ENCODE data around the gene TMEM203. TPM values are rescaled to one million over a fixed set of nuclear protein-coding genes. Genes with fewer than 3 reads are reported as not detected.

Gene TMEM203
- total and polyA plus RNA-seq, 2 of the 13 experiments (the other 11 are each of a cell fraction or from before 2014, with no cell fraction given): 23.4 to 36.7 TPM

GRCh38 chr9:137160054-137160425, 45.4 kb downstream of the TMEM203 start (continued):
- TF ChIP-seq RXRB (CRISPR knock-in tag; IDR thresholded peaks at IDR 0.05; ENCODE audit: borderline replicate concordance): no peak
- no peak for TF ChIP-seq BRD4 (CRISPR knock-in tag; IDR thresholded peaks at IDR 0.05)

DNA sequence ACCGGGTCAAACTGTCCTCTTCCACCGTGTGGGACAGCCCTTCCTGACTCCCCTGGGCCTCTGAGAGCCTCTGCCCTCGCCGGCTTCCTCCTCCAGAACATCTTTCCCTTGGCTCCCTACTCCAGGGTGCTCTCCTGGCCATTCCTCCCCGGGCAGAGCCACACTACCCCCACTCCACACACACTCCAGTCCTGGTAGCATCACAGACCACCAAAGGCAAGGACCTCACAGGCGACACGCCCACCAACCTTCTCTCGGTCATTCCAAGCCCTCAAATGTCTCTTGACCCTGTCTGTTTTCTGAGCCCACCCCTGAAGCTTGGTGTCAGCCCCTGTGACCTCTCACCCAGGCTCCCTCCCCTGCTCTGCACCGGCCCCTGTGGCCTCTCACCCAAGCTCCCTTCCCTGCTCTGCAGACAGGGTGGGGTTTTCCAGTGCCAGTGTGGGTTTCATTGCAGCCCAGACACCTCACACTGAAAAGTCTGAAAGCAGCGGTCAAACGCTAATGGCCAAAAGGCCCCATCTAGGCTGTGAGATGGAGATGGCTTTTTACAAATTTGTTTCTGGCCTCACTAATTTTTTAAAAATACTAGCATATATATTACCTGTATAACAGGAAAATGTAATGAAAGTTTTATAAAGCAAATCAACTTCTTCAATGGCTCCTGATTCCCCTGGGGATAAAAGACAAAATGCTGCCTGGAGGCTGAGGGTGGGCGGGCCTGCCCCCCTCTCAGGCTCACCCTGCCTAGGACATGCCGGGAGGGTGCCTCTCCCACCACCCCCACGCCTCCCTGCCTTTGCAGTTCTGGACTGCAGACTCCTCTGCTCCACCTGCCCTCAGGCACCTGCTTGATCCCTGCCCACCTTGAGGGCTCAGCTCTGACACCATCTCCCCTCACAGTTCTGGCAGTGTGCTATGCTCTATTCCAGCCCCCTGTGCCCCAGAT, 46.1 kb downstream of the TMEM203 start:
- no peaks in the 10 kb centered on the region for H3K79me2 ChIP-seq (ENCODE audit: insufficient read depth, low read length)
- ChIA-PET CTCF (ENCODE audit: low intra/inter-chr PET ratio, low total read pairs) (no interaction called here), POLR2A (no interaction called here)
- no peak overlapping the region for H2AFZ ChIP-seq (ENCODE audit: low read length)
- in situ Hi-C loops (cut with HindIII; ENCODE audit: extremely low pct_ligation_motif_present, low pct_unique_long_range_greater_than_20kb) (no loop called here), intact Hi-C loops (cut with micrococcal nuclease; ENCODE audit: unreplicated experiment) (no loop called here)
- no peaks in the 10 kb centered on the region for H4K20me1 ChIP-seq (ENCODE audit: insufficient read depth, low read length)
- WGBS (ENCODE audit: low lambda C conversion rate): 10% methylated on average over 14 of the region's 14 CpGs
- no peak overlapping the region for H3K4me2 ChIP-seq (ENCODE audit: low read depth, low read length)
- H3K27me3 ChIP-seq (ENCODE audit: control insufficient read depth in 1 of 2, insufficient read depth in 2 of 2, low read length in 2 of 2): peaks cover 13 to 74% of the 10 kb centered on the region in 2 experiments; a peak in 4 of 5 replicates
- no TSS peak for BruUV-seq (replicated peaks)
- H3K9ac ChIP-seq (ENCODE audit: insufficient read depth, low read depth, low read length): no peak overlapping the region
- H3K36me3 ChIP-seq (replicated peaks in 1 of 2; ENCODE audit: control insufficient read depth in 1 of 2, insufficient read depth in 2 of 2, low read length in 2 of 2): no peaks in the 10 kb centered on the region
- H3K9me3 ChIP-seq (ENCODE audit: low read length): no peaks in the 10 kb centered on the region
- H3K27ac ChIP-seq (ENCODE audit: extremely low read length, insufficient read depth, low read length): no peak overlapping the region
- FAIRE-seq (no peak), ATAC-seq (no peak), DNase-seq (ENCODE audit: low spot score) (no peak)
- H3K4me1 ChIP-seq (ENCODE audit: insufficient read depth, low read length): no peaks in the 10 kb centered on the region
- no peak overlapping the region for H3K4me3 ChIP-seq (replicated peaks in 1 of 3; ENCODE audit: insufficient read depth in 1 of 3, low read depth in 2 of 3, low read length in 3 of 3)
- TF ChIP-seq GTF2F1 (IDR thresholded peaks at IDR 0.05; ENCODE audit: low read length): no peak
- TF ChIP-seq, protein P1, sequence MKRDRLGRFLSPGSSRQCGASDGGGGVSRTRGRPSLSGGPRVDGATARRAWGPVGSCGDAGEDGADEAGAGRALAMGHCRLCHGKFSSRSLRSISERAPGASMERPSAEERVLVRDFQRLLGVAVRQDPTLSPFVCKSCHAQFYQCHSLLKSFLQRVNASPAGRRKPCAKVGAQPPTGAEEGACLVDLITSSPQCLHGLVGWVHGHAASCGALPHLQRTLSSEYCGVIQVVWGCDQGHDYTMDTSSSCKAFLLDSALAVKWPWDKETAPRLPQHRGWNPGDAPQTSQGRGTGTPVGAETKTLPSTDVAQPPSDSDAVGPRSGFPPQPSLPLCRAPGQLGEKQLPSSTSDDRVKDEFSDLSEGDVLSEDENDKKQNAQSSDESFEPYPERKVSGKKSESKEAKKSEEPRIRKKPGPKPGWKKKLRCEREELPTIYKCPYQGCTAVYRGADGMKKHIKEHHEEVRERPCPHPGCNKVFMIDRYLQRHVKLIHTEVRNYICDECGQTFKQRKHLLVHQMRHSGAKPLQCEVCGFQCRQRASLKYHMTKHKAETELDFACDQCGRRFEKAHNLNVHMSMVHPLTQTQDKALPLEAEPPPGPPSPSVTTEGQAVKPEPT (CRISPR knock-in tag; IDR thresholded peaks at IDR 0.05; ENCODE audit: low read depth): no peak
- no peak for TF ChIP-seq ZNF274 (CRISPR knock-in tag; IDR thresholded peaks at IDR 0.05)
- TF ChIP-seq, protein P2, sequence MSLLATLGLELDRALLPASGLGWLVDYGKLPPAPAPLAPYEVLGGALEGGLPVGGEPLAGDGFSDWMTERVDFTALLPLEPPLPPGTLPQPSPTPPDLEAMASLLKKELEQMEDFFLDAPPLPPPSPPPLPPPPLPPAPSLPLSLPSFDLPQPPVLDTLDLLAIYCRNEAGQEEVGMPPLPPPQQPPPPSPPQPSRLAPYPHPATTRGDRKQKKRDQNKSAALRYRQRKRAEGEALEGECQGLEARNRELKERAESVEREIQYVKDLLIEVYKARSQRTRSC (CRISPR knock-in tag; IDR thresholded peaks at IDR 0.05; ENCODE audit: low read depth): no peak
- no peak for TF ChIP-seq E2F5 (CRISPR knock-in tag; conservative IDR thresholded peaks at IDR 0.05)
- no peak for TF ChIP-seq MIER3 (CRISPR knock-in tag; IDR thresholded peaks at IDR 0.05; ENCODE audit: borderline replicate concordance)
- TF ChIP-seq AGO1 (IDR thresholded peaks at IDR 0.05; ENCODE audit: low read depth, low read length, poor library complexity, severe bottlenecking): no peak
- TF ChIP-seq, protein P3, sequence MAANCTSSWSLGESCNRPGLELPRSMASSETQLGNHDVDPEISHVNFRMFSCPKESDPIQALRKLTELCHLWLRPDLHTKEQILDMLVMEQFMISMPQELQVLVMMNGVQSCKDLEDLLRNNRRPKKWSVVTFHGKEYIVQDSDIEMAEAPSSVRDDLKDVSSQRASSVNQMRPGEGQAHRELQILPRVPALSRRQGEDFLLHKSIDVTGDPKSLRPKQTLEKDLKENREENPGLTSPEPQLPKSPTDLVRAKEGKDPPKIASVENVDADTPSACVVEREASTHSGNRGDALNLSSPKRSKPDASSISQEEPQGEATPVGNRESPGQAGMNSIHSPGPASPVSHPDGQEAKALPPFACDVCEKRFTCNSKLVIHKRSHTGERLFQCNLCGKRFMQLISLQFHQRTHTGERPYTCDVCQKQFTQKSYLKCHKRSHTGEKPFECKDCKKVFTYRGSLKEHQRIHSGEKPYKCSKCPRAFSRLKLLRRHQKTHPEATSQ (CRISPR knock-in tag; IDR thresholded peaks at IDR 0.05; ENCODE audit: borderline replicate concordance): no peak
- TF ChIP-seq, protein P4, sequence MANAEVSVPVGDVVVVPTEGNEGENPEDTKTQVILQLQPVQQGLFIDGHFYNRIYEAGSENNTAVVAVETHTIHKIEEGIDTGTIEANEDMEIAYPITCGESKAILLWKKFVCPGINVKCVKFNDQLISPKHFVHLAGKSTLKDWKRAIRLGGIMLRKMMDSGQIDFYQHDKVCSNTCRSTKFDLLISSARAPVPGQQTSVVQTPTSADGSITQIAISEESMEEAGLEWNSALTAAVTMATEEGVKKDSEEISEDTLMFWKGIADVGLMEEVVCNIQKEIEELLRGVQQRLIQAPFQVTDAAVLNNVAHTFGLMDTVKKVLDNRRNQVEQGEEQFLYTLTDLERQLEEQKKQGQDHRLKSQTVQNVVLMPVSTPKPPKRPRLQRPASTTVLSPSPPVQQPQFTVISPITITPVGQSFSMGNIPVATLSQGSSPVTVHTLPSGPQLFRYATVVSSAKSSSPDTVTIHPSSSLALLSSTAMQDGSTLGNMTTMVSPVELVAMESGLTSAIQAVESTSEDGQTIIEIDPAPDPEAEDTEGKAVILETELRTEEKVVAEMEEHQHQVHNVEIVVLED (CRISPR knock-in tag; IDR thresholded peaks at IDR 0.05; ENCODE audit: borderline replicate concordance): no peak
- no peak for TF ChIP-seq FOXO1 (CRISPR knock-in tag; IDR thresholded peaks at IDR 0.05)
